ENCODE measurements around the gene NTMT1.
"Not testable (repeated sequence)": the region's sequence is repeated elsewhere in the genome, so short reads cannot be mapped to it uniquely, and the experiment has no call there.

Gene NTMT1

DNA sequence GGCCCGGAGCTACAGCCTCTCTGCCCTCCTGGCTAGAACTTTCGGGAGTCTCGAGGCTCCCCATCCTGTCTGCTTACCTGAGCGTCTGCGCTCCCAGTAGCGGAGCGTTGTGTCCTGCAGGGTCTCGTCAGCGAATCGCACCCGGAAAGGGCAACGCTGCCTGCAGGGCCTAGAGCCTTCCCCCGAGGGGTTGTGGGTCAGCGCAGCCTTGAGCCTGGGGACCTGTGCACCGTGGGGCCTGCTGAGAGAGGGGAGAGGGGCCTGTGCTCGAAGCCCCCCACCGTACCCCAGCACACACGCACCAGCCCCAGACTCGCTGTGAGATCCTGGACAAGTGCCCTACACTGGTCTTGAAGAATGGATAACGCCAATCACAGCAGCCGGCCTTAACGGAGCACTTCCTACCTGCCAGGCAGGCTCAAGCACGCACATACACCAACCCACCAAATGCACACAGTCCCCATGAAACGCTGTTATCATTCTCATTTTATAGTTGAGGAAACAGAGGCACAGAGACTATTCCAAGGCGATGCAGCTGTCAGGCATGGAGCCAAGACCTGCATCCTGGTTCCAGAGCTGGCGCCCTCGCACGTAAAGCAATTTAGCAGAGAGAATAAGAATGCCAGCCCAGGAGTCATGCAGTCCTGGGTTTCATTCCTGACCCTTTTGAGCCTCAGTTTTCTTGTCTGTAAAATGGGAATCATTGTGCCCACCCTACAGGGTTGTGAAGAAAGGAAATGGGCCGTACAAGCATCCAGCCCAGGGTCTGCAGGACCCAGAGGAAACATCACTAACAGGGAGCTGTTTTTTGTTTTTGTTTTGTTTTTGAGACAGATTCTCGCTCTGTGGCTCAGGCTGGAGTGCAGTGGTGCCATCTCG, 10.3 kb upstream of the NTMT1 start:
- DNase-seq (ENCODE audit: low spot score), result no peak

DNA sequence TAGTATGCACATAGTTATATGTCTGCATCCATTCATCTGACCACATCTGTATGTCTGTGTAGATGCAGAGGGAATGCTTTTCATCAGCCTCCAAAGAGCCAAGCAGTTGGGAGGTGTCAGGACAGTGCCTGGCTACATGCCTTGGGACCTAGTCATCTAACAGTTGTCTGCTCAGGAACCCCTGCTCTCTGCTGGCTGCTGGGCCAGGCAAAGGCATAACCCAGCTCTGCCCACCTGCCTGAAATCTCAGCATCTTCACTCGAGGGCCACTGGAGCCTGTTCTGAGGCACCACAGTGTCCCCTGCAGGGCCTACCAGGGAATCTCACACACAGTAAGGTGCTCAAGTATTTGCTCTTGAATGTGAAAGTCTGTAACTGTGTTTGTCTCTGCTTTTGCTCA, 8.8 kb upstream of the NTMT1 start:
- no peak for DNase-seq (ENCODE audit: low spot score)

DNA sequence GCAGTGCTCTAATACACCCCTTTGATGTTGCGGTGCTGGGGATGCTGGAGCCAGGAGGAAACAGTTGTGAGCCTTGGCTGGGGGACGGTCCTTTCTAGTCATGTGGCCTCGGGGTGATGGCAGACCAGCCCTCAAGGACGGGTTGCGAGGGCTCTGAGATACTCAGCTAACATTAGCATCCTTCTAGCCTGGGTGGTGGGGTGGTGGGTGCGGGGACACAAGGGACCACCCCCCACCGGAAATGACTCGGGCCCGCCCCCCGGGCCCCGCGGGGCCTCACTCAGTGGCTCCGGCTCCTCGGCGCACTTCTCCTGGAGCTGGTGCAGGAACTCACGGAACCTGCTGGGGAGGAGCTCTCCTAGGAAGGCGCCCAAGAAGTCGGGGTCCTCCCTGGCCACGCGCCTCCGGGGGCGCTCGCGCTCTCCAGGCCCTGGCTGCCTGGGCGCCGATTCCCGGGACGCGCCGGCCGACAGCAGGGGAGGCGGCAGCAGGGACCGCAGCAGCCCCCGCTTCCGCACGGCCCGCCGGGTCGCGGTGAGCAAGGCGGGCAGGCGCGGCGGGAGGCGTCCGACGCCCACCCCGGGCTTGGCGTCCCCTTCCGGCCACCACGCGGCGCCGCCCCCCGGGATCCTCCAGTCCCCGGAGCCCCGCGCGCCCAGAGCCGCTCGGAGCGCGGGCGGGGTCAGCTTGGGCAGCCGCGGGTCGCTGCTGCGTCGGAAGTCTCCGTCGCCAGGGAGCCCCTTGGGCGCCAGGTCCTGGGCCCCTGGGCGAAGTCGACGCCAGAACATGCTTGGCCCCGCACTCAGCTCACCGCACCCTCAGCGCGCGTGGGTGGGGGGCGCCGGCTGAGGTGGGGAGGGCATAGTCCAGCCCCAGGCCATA, 5.9 kb upstream of the NTMT1 start:
- DNase-seq (ENCODE audit: low spot score), result no peak

DNA sequence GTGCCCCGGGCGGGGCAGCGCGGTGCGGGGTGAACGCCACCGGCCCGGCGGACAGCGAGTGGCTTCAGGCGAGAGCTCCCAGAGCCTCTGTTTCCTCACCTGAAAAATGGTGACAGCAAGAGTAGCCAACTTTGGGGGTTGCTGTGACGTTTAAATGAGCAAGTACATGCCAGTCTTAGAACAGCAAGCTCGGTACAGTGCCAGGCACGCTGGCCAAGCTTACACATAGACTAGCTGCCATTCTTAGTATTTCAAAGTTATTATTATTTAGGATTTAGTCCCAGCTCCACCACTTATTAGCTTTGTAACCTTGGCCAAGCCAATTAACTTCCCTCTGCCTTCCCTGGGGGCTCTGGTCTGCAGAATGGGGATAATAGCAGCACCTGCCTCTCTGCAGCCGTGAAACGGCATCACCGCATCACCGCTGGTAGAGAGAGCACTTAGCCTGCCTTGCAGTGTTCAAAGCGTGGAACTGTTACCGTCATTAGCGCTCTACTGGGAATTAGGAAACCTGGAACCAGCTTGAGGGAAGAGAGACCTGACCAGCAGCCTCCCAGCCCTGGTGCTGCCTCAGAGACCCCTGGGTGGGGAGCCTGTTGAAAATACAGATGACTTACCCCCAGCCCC, 5.2 kb upstream of the NTMT1 start, which contains the start of gene C9orf50:
TSS of gene C9orf50 (minus strand) at position 433 of the 627 bp plus-strand sequence. CDS start 527 bp downstream, outside the sequence.
- no peak for DNase-seq (ENCODE audit: low spot score)

DNA sequence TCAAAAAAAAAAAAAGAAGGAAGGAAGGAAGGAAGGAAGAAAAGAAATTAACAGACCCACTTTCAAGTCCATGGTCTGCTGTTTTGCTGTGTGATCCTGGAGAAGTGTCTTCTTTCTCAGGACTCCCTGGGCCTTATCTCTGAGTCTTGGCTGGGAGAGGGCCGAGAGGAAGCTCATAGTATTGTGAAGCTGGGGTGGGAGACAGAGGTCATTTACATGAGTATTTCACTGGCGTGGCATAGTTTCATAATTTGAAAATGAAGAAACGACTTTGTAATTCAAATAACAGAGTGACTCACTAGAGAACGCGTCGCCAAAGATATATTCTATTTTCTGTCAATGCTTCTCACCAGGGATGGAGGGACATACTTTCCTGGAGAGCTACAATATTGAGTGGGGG, 2.6 kb upstream of the NTMT1 start:
- no peak for DNase-seq (ENCODE audit: low spot score)

DNA sequence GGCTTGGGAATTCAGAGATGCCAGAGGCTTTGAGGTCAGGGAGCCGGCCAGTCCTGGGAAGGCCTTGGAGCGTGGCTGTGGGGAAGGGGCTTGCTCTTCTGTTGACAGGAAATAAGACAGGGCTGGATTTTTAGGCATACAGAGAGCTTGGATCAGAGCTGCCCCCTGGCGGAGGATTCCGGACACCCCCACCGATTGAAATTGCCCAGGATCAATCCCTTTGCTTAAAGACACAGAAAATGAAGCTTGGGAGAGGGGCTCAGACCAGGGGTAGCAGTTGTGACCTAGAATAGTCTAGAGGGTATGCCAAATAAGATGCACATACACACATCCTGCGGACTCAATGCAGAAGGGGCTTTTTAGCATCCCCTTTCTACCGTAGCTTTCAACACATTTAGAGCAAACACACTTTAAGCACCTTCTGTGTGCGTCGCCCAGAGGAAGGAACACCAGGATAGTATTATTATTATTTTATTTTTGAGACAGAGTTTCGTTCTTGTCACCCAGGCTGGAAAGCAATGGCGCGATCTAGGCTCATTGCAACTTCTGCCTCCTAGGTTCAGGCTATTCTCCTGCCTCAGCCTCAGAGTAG, 1.7 kb upstream of the NTMT1 start:
- DNase-seq (ENCODE audit: low spot score), result no peak

DNA sequence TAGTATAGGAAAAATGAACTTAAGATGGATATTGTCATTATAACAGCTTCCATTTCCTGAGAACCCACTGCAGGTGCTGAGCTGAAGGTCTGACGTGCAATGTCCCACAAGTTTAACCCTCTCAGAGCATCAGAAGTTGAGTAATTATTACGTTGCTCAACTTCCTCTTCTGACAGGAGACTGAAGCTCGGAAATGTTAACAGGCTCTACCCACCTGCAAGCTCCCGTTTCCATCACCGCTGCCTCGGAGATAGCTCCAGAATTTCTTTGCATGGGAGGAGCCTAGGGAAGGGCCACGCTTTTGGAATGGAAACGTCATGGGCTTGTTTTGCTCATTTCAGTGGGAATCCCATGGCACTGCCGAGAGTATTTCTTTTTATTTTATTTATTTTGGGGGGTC, 1.0 kb upstream of the NTMT1 start:
- no peak for DNase-seq (ENCODE audit: low spot score)

DNA sequence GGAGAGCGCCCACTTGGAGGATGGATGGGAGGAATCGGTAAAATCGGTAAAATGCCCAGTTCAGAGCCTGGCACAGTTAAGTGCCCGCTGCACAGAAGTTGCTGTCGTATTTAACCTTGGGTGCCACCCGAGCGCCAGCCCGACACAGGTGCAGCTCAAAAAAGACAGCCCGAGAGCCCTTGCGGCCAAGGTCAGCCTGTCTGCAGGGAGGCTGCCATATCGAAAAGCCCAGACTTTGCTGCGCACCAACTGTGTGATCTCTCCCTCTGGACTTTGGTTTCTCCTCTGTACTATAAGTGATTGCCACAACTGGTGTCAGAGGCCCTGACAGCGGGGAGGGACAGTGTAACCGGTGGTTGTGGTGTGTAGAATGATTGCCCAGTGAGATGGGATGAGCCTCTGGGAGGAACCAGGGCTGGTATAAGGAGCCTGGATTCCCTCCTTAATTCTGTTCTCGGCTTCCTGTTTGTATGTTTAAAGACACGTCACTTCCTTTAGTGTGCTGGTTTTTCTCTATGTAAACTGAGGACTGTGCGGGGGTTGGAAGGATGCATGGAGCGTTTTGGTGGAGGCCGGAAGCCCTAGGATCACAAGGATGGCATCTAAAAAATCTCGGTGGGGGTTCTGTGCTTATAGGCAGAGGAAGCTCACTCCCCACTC, 792 bp downstream of the NTMT1 start:
- no peak for DNase-seq (ENCODE audit: low spot score)

DNA sequence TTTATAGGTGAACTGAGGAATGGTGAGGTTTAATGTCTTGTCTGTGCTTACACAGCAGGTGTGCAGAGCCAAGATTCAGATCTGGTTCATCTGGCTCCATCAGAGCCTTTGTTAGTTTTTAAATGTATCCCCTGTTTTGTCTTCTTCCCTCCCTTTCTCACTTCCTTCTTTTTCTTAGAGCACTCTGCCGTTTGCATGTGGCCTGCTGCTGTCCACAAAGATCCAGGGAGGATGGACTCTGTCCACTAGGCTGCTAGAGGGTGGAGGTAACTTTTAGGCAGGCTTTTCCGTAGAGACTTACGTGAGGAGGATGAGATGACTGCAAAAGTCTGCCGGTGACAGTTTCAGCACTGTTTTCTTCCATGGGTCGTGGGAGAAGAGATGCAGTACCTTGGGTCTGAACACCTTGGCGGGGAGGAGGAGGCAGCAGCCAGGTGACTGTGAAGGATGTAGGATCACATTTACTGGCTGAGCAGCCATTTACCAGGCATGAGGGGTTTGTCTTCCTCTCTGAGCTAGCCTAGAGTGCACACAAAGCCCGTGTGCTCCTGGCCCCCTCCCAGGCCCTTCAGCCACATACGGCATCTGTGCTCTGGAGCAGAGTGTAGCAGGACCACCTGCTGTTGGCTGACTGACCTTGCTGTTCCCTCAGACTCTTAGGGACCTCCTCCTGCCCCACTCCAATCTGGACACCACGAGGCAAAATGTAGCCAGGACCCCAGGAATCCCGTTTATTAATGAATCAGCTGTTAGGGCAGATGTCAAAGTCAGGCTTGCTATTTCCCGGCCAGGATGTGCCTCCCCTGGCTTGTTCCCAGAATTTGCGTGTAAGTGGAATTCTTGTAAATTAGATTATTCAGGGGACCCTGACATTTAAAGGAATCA, 1.8 kb downstream of the NTMT1 start:
- no peak for DNase-seq (ENCODE audit: low spot score)

DNA sequence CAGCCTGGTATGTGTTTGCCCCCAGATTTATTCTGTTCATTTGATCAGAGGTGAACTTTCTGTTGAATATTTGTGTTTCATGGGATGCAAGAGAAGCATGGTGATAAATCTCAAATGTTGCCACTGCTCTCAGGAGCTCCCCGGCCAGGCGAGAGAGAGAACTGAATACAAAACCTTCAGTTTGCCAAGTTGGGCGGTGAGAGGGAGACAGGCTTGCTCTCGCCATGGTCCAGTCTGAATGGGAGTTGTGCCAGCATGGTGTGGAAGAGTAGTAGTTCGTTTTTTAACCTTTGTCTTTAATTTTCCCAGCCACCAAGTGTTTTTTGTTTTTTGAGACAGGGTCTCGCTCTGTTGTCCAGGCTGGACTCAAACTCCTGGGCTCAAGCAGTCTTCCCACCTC, 2.7 kb downstream of the NTMT1 start:
- DNase-seq (ENCODE audit: low spot score), result no peak

DNA sequence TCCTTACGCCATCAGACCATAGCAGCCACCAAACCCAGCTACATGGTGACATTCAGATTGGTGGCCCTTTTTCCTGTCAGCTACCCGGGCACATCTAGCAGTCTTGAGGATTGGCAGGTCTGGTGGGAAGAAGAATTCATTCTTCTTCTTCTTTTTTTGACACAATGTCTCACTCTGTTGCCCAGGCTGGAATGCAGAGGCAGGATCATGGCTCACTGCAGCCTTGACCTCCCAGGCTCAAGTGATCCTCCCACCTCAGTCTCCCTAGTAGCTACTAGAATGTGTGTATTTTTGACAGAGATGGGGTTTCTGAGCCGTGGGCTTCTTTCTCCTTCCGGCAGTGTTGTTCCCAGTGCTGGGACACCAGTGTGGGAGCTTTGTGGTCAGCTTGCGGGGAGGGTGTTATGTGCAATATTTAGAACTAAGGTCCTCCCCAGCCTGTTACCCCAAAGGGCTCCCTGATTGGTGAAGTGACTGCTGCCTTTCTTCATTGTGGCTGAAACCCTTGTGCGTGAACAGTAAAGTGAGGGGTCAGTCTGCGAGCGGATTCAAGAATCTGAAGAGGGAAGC, 3.4 kb downstream of the NTMT1 start:
- DNase-seq (ENCODE audit: low spot score), result no peak

DNA sequence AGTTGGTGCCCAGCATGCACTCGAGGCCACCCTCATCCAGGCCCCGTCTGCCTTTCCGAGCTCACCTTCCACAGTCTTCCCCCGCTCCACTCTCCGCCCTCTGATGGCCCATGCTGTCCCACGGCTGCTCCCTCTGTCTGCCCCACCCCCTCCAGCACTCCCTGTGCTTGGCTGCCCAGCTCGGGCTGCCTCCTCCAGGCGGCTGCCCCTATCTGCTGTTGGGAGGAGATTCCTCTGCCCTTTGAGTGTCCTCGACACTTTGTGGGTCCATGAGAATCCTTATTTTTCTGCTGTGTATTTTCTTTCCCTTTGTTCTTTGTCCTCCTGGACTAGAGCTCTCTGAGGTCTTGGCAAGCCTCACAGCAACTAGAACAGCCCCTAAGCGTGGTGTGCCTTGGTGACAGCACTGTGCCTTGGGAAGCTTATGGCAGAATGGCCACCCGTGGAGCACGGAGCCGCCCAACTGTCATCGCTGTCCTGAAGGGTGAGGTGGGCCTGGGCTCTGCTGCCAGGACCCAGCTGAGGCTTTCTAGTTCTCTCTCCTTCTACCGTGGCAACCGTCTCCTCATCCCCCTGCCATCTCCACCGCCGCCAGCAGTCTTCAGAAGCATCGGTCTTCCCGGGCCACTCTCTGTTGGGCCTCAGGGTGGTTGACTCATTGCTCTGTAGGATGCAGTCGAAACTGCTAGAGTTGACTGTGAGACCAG, 5.2 kb downstream of the NTMT1 start:
- DNase-seq (ENCODE audit: low spot score), result no peak

DNA sequence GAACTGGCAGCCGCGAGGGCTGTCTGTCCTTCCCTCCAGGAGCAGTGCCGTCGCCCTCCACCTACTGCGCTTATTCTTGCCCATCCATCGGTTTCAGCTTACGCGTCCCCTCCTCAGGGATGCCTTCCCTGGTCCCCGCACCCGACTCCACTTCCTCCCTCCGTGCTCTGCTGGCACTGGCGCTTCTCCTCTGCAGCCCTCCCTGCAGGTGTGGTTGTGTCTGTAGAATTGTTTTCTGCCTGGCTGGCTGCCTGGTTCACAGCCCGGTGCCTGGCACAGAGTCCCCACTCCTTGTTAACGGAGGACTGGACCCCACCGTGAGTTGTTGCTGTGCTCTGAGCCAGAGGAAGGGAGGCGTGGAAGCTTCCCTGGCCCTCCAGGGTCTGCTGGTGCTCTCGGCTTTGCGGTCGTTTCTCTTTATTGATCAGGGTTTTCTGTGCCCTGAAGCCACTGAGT, 5.7 kb downstream of the NTMT1 start:
- DNase-seq (ENCODE audit: low spot score), result no peak

DNA sequence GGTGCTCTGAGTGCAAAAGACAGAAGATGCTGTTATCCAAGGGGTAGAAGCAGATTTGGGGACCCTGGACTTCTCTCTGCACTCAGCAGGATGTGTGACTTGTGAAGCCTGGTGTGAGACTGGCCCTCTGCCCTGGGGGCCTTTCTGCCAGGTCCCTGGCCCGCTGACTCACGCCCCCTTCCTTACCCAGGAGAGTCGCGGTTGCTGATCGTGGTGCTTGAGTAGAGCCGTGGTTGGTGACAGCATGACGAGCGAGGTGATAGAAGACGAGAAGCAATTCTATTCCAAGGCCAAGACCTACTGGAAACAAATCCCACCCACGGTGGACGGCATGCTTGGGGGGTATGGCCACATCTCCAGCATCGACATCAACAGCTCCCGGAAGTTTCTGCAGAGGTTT, 6.5 kb downstream of the NTMT1 start:
- DNase-seq (ENCODE audit: low spot score), result no peak

DNA sequence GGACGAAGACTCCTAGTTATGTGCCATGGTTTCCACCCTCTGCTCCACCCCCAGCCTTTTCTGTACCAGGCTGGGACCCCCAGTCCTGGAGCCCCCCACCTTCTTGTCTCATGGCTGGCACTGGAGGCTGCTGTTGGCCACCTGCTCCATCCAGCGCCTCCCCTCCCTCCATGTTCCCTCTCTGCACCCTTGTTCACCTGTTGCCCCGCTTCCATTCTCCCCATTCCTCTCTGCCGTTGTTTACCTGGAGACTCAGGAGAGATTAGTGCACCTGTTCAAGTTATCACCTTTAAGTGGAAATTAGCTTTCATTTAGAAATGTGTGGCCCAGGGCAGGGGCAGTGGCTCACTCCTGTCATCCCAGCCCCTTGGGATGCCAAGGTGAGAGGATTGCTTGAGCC, 7.2 kb downstream of the NTMT1 start:
- DNase-seq (ENCODE audit: low spot score), result no peak

DNA sequence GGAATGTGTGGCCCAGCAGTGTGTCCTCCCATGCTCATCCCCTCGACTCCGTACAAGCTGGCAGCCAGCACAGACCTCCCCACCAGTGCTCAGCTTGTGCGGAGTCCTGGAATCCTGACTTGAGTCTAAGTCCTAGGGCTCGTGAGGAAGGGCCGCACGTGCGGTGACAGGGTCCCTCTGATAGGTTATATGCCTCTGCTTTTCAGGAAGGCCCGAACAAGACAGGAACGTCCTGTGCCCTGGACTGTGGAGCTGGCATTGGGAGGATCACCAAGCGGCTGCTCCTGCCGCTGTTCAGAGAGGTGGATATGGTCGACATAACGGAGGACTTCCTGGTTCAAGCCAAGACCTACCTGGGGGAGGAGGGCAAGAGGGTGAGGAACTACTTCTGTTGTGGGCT, 7.9 kb downstream of the NTMT1 start:
- DNase-seq (ENCODE audit: low spot score), result no peak

DNA sequence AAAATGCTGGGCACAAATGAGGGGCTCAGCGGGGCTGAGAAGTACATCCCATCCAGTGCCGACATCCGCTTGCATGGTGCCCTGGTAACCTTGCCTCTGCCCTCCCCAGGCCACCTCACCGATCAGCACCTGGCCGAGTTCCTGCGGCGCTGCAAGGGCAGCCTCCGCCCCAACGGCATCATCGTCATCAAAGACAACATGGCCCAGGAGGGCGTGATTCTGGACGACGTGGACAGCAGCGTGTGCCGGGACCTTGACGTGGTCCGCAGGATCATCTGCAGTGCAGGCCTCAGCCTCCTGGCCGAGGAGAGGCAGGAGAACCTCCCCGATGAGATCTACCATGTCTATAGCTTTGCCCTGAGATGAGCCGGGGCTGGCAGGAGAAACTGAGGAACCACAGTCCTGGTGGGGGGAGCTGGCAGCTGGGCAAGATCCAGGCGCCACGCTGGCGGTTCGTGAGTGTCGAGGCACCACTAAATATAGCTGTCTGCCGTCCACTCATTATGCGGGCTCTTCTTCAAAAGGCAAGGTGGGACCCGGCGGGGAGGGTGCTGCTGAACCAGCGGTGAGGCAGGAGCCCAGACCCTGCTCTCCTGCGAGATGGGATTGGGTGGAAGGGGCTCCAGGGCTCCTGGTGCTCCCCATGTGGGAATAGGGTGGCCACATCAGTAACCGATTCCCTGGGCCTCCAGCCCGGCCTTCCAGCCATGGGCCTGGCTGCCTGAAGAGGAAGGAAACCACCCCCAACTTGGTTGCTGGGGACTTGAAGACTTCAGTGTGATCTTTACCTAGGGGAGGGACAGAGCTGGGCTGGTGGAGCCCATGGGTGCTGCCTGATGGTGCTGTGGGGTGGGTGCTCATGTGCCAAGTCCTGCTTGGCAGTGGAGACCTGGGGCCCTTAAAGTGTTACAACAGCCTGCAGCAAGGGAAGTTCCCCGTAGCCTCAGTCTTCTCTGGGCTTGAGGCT, 9.4 kb downstream of the NTMT1 start:
- DNase-seq (ENCODE audit: low spot score), result no peak

DNA sequence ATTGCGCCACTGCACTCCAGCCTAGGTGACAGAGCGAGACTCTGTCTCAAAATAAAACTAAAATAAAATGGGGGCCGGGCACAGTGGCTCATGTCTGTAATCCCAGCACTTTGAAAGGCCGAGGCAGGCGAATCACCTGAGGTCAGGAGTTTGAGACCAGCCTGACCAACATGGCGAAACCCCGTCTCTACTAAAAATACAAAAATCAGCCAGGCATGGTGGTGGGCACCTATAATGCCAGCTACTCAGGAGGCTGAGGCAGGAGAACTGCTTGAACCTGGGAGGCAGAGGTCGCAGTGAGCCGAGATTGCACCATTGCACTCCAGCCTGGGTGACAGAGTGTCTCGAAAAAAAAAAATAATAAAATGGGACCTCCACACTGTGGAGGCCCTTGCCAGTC, 10.4 kb downstream of the NTMT1 start:
- not testable (repeated sequence) for DNase-seq (ENCODE audit: low spot score)

Measured in left forelimb (tissue), 1 donor.